Stimulated activated CD8-positive, alpha-beta memory T cell treated with anti-CD3 and anti-CD28 coated beads, Interleukin-2, amount 100 ng/mL, for 48 hours (primary cell): ENCODE measurements around the gene CACNG4.
A peak's percentile ranks its signal among the peaks of the same experiment; 100 is the strongest.
"Not testable (repeated sequence)": the region's sequence is repeated elsewhere in the genome, so short reads cannot be mapped to it uniquely, and the experiment has no call there.

Experiments used
- DNase-seq, 2 donors: peaks; one replicate each; pipeline ENCODE4 v3.0.0-alpha.2; 2020; ENCODE audit warnings: low read depth in 2 of 2

Gene CACNG4

DNA sequence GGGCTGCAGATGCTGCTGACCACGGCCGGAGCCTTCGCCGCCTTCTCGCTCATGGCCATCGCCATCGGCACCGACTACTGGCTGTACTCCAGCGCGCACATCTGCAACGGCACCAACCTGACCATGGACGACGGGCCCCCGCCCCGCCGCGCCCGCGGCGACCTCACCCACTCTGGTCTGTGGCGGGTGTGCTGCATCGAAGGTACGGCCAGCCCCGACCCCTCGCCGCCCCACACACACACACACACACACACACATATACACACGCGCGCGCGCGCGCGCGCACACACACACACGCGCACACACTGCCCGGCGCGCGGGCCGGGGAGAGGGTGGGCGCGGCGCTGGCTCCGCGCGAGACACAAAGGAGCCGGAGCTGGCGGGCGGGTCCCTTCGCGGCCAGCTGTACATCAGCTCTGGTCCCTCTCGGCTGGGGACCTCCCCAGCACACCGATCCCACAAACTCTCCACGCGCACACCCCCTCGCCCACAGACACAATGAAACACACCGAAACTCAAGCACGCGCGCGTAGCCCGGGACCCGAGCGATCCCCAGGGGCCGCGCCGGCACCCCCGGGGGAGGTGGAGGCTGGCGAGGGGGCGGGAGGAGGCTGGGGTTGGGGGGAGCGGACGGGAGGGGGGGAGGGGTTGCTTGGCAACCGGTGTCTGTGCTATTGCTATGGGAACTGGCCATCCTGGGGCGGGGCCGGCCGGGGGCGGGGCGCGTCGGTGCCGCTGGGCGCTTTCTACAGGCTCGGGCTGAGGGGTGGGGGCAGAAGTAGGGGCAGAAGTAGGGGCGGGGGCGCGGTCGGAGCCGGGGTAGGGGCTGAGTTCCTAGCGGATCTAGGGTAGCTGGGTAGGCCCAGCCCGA, 658 bp downstream of the CACNG4 start:
- DNase-seq, result peak in 1 of 2 donors; percentile 22

- DNase-seq, result no peak
These were observed 1.3 kb downstream of the CACNG4 start for GRCh38 chr17:66965801-66966262.

- DNase-seq, result no peak
These were observed 1.8 kb downstream of the CACNG4 start for GRCh38 chr17:66966298-66966697.

GRCh38 chr17:66966704-66967418, 2.4 kb downstream of the CACNG4 start:
- no peak for DNase-seq

DNA sequence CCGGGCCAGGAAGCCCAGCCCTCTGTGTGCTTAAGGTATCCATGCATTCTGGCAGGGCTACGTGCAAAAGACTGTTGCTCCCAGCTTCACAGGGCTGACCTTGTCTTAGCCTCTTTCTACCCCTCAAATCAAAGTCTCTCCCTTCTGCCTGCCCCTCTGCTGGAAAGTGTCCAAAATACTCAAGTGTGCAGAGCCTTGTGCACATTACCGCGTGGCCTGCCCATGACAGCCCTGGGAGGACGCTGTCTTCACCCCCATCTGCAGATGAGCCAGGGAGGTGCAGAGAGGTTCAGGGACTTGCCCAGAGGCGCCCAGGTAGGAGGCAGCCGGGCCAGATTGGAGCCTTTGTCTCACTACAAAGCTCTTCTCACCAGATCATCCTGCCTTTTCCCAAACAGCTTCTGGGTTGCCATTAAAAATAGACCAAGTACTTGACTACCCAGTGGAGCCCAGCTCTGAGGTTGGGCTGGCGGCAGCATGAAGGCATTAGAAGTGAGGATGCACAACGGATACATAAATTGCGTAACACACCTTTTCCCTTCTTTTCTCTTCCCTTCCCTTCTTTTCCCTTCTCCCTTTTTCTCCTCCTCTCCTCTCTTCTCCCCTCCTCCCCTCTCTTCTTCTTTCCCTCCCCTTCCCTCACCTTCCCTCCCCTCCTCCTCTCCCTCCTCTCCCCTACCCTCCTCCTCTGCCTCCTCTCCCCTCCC, 3.5 kb downstream of the CACNG4 start:
- no peak for DNase-seq

- DNase-seq, result no peak
These were observed 4.4 kb downstream of the CACNG4 start for GRCh38 chr17:66968916-66969315.

DNA sequence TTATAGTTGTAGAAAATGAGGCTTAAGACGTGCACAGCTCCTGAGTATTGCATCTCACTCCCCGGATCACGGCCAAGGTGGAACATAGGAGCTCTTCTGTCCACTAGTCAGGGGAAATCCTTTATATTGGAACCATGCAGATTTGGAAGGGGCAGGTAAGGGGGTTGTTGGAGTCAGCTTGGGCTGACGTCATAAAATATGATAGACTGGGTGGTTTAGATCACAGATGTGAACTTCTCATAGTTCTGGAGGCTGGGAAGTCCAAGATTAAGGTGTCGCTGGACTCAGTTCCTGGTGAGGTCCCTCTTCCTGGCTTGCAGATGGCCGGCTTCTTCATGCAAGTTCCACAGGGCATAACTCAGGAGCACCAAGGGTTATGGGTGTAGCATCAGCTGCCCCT, 5.6 kb downstream of the CACNG4 start:
- DNase-seq, result no peak

DNA sequence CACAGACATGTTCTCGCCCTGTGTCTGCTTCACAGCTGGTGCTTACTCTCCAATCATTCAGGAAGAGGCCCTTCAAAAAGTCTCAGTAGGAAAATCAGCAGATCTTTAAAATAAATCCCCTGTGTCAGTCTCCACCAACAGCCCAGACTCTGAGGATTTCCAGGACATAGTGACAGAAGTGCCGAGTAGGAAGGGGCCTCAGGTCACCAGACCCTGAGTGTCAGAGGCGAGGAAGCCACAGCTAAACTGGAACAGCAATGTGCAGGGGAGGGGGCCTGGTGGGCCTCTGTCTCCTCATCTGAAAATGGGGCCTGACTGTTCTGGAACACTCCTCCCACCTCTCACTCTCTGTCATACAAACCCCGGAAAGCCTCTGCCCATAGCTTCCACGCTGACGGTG, 6.3 kb downstream of the CACNG4 start:
- no peak for DNase-seq

- no peak for DNase-seq
These were observed 6.8 kb downstream of the CACNG4 start for GRCh38 chr17:66971264-66971663.

DNA sequence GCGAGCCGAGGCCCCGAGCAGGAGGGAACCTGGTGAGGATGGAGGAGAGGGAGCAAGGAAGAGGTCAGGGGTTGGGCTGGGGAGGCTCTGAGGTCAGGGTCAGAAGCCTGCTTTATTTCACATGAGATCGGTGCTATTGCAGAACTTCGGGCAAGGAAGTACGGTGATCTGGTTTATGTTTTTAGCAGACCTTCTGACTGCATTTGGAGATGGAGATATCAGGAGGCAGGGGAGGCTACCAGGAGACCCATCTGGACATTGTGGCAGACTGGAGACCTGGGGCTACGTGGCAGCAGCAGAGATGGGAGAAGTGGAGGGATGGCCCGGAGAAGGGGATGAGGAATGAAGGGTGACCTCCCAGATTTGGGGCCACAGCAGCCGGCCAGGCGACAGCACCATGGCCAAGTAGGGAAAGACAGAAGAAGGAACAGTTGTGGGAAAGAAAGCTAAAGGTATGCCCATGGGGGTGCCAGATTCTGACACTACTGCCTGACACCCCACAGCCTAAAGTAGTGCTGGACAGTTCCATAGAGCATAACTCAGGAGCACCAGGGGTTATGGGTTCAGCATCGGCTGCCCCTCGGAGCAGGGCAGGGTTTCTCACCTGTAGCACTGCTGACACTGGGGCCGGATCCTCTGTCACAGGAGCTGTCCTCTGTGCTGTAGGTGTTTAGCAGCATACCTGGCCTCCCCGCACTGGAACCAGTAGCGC, 7.4 kb downstream of the CACNG4 start:
- DNase-seq, result no peak

DNA sequence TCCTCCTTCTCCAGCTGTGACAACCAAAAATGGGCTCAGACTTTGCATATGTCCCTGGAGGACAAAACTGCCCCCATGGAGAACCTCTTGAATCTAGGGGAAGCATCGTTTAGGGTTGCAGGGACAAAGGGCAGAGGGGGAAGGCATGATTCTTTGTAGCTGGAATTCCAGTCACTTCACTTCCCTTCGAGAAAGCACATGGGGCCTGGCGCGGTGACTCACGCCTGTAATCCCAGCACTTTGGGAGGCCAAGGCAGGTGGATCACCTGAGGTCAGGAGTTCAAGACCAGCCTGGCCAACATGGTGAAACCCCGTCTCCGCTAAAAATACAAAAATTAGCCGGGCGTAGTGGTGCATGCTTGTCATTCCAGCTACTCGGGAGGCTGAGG, 7.9 kb downstream of the CACNG4 start:
- DNase-seq, result not testable (repeated sequence)

DNA sequence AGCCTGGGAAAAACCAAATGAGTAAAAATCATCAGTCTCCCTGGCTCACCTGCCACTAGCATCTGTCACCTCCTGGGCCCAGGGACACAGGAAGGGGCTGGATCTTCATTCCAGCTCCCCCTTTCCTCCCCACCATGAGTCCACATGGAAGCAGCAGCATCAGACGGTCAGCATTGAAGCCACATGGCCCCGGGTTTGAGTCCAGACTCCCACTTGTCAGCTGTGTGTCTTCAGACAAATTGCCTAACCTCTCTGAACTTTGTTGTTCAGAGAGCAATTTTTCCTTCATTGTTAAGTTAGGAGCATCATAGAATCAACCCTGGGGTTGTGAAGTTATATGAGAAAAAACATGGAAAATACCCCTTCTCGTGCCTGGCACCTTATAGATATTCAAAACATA, 10.7 kb downstream of the CACNG4 start:
- DNase-seq, result no peak

DNA sequence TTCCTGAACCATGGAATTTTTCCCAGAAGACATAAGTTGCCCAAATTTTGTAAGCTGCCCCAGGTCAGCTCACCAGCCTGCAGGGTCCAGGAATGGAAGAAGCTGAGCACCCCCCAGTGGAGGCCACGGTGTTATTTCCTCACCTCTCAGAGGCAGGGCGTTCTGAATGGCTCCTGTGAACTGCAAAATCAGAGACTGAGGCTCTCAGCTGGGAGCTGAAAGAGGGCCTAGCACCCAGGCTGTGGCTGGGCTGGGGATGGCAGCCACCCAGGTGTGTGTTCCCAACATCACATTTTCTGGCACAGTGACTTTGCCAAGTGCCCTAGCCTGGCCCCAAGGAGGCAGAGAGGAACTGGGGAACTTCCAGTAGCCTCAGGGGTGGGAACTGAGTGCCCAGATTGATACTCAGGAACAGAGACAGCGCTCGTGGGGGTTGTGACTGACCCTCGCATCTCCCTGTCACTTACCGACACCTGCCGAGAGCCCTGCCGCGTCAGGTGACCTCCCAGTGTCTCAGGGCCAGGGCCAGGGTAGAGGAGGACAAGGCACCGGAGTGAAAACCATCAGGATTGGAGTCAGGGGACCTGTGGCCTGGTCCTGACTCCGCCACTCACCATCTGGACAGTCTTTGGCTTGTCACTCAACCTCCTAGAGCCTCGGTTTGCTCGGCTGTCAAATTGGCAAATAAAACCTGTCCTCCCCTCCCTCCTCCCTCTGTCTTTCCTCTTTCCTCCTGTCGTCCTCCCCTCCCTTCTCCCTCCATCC, 11.3 kb downstream of the CACNG4 start:
- DNase-seq, result no peak

GRCh38 chr17:66976379-66976663, 11.8 kb downstream of the CACNG4 start:
- DNase-seq, result no peak

GRCh38 chr17:66976781-66977201, 12.3 kb downstream of the CACNG4 start:
- no peak for DNase-seq

DNA sequence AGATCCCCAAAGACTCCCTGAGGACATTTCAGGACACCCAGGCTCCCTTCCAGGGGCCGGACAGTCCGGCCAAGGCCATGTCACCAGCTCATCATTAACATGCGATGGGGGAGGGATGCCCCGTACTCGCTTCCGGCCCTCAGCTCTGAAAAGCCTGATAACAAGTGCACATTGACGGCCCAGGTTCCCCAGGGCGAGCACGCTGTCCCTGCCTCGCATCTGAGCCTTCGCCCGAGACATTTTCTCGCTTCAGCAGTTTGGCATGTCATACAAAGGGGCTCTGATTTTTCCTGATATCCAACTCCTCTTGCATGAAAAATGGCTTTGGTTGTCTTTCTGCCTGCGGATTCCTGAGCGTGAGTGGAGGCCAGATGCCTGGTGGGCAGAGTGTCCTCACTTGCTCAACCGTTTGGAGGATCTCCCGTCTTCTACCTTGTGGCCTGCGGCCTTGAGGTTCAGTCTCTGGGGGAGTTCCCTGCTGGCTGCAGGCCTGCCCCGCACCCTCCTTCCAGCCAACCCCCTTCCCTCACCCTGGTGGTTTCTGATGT, 14.1 kb downstream of the CACNG4 start:
- DNase-seq, result no peak

- no peak for DNase-seq
These were observed 16.4 kb downstream of the CACNG4 start for GRCh38 chr17:66980896-66981295.

DNA sequence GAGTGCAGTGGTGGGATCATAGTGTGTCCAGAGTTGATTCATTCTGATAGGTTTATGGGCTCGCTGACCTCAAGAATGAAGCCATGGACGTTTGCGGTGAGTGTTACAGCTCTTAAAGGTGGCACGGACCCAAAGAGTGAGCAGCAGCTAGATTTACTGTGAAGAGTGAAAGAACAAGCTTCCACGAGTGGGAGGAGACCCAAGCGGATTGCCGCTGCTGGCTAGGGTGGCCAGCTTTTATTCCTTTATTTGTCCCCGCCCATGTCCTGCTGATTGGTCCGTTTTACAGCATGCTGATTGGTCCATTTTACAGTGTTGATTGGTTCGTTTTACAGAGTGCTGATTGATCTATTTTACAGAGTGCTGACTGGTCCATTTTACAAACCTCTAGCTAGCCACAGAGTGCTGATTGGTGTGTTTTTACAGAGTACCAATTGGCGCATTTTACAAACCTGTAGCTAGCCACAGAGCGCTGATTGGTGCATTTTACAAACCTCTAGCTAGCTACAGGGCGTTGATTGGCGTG, 17.5 kb downstream of the CACNG4 start:
- DNase-seq, result no peak

GRCh38 chr17:66983414-66984021, 19.0 kb downstream of the CACNG4 start:
- DNase-seq, result no peak

GRCh38 chr17:66984730-66985129, 20.2 kb downstream of the CACNG4 start:
- no peak for DNase-seq
